GF-D8 (cell line): Measurements from ENCODE around the gene MEI1.
"Not testable (repeated sequence)": the region's sequence is repeated elsewhere in the genome, so short reads cannot be mapped to it uniquely, and the experiment has no call there.

Experiments
- DNase-seq: peaks from one replicate; lab custom pipeline; 2025; lab: John Stamatoyannopoulos, UW

Gene MEI1, protein sequence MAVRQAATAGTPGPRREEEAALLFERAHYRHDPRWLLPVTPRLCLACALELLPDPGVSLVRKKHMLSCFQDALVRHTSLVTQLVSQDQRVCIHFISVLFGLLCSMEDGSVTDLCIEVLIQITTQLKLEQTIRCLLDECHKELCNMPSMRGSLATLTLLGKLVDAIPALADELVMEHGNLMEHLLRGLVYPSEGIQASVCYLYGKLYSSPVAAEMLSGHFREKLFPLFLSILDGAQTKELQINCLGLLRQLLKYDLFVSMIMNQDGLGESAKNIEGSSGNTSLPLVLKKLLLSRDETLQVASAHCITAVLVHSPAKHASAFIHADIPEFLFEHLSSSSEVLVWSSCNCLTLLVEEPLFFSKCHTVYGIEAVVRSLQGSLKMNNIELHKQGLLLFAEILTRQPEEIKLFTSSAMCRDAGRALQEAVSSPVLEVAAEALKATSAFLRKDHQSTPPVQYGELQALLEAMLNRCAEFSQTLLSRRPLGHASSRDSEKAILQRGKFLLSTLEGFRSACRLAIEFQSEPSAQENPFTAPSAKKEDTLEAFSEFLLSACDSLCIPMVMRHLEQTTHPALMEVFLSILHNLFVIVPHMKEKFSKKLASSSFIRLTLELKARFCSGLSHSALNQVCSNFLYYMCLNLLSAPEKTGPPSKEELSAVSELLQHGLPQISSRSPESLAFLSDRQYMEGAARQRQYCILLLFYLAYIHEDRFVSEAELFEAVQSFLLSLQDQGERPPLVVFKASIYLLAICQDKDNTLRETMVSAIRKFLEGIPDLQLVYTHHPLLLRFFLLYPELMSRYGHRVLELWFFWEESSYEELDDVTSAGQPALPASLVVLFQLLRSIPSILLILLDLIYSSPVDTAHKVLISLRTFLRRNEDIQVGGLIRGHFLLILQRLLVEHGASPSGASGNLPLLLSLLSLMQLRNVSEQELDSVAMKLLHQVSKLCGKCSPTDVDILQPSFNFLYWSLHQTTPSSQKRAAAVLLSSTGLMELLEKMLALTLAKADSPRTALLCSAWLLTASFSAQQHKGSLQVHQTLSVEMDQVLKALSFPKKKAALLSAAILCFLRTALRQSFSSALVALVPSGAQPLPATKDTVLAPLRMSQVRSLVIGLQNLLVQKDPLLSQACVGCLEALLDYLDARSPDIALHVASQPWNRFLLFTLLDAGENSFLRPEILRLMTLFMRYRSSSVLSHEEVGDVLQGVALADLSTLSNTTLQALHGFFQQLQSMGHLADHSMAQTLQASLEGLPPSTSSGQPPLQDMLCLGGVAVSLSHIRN

DNA sequence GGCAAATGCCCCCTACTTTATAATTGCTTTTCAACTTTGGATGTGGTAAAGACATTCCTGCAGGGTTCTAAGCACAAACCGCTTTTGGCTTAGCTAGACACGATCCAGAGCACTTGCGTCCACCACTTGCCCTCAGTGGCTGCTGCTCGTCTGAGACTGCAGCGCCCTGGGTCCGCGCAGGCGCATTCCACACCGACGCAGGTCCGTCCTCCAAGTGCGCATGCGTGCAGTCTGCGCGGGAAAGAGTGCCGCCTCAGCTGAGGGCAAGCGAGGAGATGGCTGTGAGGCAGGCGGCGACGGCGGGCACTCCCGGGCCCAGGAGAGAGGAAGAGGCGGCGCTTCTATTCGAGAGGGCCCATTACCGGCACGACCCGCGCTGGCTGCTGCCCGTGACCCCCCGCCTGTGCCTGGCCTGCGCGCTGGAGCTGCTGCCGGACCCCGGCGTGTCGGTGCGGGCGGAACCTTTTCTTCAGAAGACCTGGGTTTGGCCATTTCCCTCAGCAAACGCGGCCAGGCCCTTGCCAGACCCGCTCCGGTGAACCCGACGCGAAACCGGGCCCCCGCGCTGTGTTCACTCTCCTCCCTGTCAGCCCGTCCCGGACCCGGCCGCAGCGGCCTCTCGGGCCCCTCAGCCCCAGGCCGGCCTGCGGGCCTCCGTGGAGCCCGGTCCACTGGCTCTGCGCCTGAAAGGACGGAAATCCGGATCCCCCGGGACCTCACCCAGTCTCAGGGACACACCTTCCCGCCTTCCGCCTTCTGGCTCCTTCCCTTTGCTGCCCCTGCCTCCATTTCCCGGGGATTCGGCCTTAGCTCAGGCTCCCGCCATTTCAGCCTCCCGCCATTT is at the start of gene MEI1:
TSS of gene MEI1 (plus strand) at position 240 of the 844 bp plus-strand sequence. CDS start at position 276, 36 bp downstream.
- no peak for DNase-seq

DNA sequence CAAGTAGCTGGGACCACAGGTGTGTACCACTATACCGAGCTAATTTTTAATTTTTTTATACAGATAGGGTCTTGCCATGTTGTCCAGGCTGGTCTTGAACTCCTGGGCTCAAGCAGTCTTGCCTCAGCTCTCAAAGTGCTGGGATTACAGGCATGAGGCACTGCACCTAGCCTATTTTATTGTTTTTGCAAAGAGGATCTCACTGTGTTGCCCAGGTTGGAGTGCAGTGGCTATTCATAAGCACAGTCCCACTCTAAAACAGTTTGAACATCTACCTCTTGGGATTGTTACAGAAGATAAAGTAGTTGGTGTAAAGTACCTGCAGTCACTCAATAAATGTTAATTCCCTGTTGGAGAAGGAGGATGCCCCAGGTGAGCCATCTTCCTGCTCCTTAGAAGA is 49.1 kb upstream of the MEI1 start:
- DNase-seq, result no peak

DNA sequence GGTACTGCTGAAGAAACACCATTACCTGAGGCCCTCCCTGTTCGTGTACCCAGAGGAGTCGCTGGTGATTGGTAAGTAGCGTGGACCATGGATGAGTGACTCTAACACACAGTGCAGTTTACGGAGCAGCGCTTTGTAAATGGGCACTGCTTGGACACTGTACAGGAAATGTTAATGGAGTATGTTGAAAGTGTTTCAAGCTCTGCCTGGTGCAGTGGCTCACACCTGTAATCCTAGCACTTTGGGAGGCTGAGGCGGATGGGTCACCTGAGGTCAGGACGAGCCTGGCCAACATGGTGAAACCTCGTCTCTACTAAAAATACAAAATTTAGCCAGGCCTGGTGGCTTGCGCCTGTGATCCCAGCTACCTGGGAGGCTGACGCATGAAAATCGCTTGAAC is 48.5 kb upstream of the MEI1 start:
- DNase-seq, result no peak

DNA sequence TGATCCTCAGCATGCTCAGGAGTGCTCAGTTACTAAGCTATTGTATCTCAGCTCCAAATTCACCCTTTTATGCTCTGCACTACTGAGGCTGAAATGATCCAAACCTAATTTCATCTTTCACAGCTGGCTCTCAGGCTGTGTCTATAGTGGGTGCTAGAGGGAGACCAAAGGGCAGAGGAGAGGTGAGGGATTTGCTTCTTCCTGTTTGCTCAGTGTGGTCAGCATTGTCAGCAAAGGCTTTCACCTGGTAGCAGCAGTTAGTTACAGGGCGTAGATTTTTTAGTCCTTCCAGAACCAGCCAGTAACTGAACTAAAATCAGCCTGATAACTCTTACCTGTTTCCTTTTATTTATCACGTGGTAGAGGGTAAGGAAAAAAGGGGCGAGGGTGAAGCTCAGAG is 45.0 kb upstream of the MEI1 start:
- no peak for DNase-seq

DNA sequence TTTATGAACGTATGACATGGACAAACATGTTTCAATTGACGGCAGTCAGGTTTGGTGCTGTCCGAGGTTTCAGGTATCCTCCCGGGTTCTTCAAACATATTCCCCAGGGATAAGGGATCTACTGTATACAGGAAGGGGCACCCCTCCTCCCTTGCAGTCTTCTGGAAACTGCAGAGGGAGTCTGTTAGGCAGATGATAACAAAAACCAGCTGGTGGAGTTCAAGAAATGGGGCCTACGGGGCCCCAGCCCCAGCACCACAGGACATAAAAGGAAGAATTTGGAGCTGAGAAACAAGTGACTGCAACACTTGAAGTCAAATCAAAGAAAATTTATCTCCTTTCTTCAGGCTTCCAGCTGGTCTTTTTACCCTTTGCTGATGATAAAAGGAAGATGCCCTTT is 42.7 kb upstream of the MEI1 start:
- no peak for DNase-seq

DNA sequence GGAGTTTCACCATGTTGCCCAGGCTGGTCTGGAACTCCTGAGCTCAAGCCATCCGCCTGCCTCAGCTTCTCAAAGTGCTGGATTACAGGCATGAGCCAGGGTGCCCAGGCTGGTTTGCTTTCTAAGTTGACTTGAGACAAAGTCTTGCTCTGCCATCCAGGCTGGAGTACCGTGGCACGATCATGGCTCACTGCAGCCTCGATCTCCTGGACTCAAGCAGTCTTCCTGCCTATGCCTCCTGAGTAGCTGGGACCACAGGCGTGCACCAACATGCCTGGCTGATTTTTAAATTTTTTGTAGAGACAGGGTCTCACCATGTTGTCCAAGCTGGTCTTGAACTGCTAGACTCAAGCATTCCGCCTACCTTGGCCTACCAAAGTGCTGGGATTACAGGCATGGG is 41.6 kb upstream of the MEI1 start:
- no peak for DNase-seq

DNA sequence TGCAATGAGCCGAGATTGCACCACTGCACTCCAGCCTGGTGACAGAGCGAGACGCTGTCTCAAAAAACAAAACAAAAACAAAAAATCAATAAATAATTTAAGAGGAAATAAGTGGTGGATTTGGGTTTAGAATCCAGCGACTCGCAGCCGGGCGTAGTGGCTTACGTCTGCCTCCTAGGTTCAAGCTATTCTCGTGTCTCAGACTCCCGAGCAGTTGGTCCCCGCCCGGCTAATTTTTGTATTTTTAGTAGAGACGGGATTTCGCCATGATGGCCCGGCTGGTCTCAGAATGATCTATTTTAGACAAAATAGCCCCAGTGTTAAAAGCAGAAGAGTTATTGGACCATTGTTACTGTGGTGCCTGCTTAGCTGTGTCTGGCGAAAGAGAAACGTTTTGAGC is 40.4 kb upstream of the MEI1 start:
- no peak for DNase-seq

DNA sequence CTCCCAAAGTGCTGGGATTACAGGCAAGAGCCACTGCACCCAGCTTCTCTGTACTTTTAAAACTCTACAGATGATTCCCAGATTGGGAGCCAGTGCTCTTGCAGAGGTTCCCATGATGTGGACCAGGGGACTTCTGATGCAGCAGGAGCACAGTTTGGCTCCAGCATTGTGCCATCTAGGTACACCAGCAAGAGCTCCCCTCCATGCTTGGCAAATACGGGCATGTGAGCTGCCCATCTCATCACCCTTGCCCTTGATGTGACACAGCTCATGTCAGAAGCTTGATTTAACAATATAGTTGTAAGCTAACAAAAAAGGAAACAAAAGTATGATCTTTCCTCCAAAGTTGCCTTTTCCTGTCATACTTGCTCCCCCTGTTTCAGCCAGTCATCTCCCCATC is 39.4 kb upstream of the MEI1 start:
- DNase-seq, result no peak

DNA sequence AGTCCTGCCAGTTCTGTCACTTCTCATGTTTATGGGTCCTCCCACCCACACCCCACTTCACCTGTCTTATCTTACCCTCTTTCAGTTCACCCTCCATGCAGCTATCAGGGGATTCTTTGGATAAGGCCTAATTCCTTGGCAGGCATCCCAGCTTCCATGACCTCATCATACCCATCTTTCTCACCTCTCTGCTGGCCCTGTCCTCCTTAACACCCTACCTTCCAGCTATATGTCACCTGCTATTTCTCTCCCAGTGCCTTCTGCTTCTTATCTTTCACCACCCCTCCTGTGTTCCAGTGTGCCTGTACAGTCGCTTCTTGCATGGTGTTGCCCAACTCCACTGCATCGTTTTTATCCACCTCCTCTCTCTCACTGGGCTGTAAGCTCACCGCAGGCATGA is 38.9 kb upstream of the MEI1 start:
- DNase-seq, result no peak

DNA sequence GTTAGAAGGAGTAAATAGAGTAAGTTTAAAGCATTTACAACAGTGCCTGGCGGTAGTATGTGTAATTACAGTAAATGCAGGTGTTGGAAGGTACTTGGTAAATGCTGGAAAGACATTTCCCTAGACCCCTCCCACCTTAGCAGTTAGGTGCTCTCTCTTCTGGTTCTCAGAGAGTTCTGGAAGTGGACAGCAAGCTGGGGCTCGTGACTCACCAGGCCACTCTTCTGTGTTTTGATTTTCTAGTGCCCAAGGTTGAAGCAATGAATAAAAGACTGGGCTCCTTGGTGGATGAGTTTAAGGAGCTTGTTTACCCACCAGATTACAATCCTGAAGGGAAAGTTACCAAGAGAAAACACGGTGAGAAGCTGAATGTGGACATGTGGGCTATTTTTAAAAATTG is 38.2 kb upstream of the MEI1 start:
- DNase-seq, result no peak

DNA sequence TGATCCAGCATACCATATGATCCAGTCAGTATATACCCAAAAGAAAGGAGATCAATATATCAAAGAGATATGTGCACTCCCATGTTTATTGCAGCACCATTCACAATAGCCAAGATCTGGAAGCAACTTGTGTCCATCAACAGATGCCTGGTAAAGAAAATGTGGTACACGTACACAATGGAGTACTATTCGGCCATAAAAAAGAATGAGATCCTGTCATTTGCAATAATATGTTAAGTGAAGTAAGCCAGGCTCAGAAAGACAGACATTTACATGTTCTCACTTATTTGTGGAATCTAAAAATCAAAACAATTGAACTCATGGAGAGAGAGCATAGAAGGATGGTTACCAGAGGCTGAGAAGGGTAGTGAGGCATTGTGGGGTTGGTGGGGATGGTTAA is 37.6 kb upstream of the MEI1 start:
- DNase-seq, result no peak

DNA sequence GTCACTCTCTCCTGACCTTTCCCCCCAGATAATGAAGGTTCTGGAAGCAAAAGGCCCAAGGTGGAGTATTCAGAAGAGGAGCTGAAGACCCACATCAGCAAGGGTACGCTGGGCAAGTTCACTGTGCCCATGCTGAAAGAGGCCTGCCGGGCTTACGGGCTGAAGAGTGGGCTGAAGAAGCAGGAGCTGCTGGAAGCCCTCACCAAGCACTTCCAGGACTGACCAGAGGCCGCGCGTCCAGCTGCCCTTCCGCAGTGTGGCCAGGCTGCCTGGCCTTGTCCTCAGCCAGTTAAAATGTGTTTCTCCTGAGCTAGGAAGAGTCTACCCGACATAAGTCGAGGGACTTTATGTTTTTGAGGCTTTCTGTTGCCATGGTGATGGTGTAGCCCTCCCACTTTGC is 35.7 kb upstream of the MEI1 start:
- not testable (repeated sequence) for DNase-seq

DNA sequence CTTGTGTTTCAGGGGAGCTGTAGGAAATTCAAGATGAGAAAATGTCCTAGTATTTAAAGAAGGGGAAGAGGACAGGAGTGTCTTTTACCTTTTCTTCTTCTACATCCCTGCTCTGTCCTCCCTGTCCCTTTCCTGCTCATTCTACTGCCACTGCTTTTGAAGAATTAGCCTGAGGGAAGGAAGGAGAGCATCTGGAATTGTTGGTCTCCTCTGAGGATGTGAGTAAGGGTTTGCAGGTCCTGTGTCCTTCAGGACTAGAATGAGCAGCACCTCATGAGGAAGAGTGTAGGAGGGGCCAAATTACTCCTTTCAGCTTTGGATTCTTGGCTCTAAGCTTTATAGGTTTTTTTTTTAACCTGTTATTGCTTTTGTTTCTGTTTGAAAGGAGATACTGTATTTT is 34.8 kb upstream of the MEI1 start:
- DNase-seq, result no peak

DNA sequence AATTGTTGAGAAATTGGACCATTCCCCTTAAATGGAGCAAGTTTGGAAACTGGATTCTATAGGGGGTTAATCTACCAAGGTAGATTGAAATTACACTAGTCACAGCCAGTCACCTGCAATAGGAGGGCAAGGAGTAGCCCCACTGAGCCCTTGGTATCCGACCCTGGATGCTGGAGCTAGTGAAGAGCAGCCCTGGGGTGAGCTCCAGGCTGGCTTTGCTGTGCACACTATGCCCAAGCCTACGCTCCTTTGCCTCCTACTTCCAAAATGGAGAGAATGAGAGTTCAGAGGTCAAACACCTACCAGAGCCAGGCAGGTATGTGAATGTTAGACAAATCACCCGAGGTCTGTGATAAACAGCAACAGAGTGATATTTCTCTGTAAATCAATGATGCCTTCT is 34.4 kb upstream of the MEI1 start:
- DNase-seq, result no peak

DNA sequence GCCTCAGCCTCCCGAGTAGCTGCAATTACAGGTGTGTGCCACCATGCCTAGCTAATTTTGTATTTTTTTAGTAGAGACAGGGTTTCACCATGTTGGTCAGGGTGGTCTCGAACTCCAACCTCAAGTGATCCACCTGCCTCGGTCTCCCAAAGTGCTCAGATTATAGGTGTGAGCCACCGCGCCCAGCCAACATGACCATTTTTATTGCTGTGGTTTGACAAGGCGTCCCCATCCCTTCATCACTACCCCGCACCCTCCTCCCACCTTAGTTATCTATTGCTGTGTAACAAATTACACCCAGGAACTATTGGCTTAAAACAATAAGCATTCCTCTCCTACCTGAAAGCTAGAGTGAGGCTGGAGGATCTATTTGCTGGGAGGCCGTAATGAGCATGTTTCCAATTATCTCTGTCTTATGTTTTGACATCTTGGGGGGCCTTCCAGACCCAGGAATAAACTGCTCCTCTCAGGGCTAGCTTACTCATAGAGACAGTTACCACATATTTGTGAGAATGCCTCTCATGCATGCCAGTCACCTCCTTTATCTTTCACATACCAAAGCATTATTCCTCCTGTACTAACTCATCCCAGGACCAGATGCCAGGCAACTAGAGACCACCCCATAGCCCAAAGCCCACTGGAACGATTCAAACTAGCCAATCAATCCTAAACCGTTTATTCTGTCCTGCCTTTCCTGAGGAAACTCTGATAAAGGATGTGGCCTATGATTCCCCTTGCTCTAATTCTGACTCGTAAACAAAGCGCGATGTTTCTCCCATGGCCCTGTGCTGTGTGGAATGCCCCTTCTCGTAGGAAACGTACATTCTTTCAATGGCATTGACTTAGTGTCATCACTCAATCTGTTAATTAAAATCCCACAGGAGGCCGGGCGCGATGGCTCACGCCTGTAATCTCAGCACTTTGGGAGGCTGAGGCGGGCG is 30.1 kb upstream of the MEI1 start:
- DNase-seq, result no peak

DNA sequence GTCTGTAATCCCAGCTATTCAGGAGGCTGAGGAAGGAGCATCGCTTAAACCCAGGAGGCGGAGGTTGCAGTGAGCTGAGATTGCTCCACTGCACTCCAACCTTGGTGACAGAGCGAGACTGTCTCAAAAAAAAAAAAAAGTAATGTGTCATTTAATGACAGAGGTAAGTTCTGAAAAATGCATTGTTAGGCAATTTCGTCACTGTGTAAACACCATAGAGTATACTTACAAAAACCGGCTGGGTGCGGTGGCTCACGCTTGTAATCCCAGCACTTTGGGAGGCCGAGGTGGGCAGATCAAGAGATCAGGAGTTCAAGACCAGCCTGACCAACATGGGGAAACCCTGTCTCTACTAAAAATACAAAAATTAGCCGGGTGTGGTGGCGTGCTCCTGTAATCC is 27.2 kb upstream of the MEI1 start:
- DNase-seq, result not testable (repeated sequence)

DNA sequence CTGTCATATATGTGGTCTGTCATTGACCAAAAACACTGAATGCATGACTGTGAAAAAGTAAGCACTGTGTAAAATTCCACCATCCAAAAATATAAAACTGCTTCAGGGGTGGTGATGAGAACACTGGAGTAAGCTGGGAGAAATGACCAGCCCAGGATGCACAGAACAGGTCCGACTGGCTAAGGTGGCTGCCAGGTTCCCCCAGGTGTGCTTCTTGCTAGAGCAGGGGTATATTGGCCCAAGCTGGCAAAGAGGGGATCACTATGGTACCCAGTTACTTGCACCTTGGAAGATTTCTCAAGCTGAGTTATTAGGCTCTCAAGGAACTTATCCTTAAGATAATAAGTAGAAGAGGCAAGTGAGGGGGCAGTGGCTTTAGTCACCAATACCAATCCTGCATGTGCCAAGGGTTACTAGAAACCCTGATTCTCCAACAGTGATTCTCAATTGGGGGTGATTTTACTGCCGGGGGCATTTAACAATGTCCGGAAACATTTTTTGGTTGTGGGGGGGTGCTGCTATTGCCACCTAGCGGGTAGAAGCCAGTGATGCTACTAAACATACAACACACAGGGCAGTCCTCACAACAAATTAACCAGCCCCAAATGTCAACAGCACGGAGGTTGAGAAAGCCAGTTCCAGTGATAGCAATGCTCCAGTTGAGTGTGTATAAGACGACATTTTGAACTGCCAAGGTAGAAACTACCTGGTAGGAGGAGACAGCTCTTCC is 26.4 kb upstream of the MEI1 start:
- no peak for DNase-seq

DNA sequence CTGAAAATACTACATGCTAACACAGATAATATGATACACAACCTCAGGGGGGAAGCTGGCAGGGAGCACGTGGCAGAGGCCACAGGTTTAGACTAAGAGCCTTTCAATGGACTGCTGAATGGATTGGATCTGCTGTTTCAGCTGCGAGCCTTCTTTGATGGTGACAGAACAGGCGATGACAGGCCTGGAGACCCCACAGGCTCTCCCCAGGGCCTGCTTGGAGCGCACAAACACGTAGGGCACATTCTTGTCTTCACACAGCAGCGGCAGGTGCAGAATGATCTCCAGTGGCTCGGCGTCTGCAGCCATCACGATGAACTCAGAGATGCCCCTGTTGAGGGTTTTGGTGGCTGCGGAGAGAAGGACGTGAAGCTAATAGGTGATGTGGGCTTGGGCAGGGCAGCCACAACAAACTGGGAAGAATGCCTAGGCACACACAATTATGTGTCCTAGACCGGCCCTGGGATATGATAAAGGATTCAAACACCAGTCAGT is 24.4 kb upstream of the MEI1 start:
- DNase-seq, result no peak

DNA sequence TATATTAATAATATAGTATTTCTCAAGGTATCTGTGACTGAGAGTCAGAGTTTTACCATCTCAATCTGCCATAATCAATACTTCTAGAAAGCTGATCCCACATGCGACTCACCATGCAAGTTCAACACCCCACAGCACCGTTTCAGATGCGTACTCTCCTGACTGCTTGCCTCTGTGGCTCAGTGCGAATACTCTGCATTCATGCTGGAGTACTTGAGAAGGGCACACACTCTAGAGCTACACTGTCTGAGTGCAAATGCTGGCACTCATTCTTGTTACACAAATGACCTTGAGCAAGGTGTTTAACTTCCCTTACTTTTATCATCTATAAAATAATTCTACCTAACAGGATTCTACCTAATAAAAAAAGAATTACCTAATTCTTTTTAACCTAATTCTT is 23.2 kb upstream of the MEI1 start:
- DNase-seq, result no peak

DNA sequence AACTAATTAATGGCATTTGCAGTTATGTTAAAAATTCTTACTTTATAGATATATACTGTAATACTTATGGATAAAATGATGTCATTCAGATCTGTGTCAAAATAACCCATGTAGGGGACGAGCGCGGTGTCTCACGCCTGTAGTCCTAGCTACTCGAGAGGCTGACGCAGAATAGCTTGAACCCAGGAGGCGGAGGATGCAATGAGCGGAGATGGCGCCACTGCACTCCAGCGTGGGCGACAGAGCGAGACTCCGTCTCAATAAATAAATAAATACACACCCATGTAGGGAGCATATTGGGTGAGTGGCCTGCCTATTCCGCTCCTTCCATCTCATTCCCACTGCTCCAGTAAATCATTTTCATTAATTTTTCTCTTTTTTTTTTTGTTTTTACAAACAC is 17.7 kb upstream of the MEI1 start:
- DNase-seq, result no peak
